ENCODE data around the gene UNC5B. TPM values are rescaled to one million over a fixed set of nuclear protein-coding genes. Genes with fewer than 3 reads are reported as not detected.

The UNC5B gene
- total RNA-seq, 4 donors from 2014 or later, result 3.4 to 5.2 (median 3.9) TPM

- no peak for DNase-seq (ENCODE audit: low spot score)
- no peak for ATAC-seq (ENCODE audit: low FRiP score)
- no peak for TF ChIP-seq CTCF (IDR thresholded peaks at IDR 0.05)
Measured at GRCh38 chr10:71185209-71185608, 27.2 kb upstream of the UNC5B start.

- ATAC-seq (ENCODE audit: low FRiP score), result no peak
- no peak for DNase-seq (ENCODE audit: low spot score)
- no peak for TF ChIP-seq CTCF (IDR thresholded peaks at IDR 0.05)
Measured at GRCh38 chr10:71187197-71187596, 25.2 kb upstream of the UNC5B start.

- no peak for TF ChIP-seq CTCF (IDR thresholded peaks at IDR 0.05)
- no peak for ATAC-seq (ENCODE audit: low FRiP score)
- DNase-seq (ENCODE audit: low spot score), result no peak
Measured at GRCh38 chr10:71187600-71187999, 24.8 kb upstream of the UNC5B start.

GRCh38 chr10:71188201-71188600 lies 24.2 kb upstream of the UNC5B start:
- DNase-seq (ENCODE audit: low spot score), result no peak
- no peak for TF ChIP-seq CTCF (IDR thresholded peaks at IDR 0.05)
- no peak for ATAC-seq (ENCODE audit: low FRiP score)

- no peak for DNase-seq (ENCODE audit: low spot score)
- no peak for ATAC-seq (ENCODE audit: low FRiP score)
- no peak for TF ChIP-seq CTCF (IDR thresholded peaks at IDR 0.05)
Measured at GRCh38 chr10:71191019-71191418, 21.4 kb upstream of the UNC5B start.

- no peak for TF ChIP-seq CTCF (IDR thresholded peaks at IDR 0.05)
- ATAC-seq (ENCODE audit: low FRiP score) (no peak), DNase-seq (ENCODE audit: low spot score) (no peak)
Measured at GRCh38 chr10:71191551-71192076, 20.8 kb upstream of the UNC5B start.

- no peak for ATAC-seq (ENCODE audit: low FRiP score)
- DNase-seq (ENCODE audit: low spot score), result no peak
- no peak for TF ChIP-seq CTCF (IDR thresholded peaks at IDR 0.05)
Measured at GRCh38 chr10:71193516-71193915, 18.9 kb upstream of the UNC5B start.

Measured in omental fat pad (tissue), 4 donors.